Measurements from ENCODE around the gene ATG4C. TPM values are rescaled to one million over a fixed set of nuclear protein-coding genes. Genes with fewer than 3 reads are reported as not detected.
"Not testable (repeated sequence)": the region's sequence is repeated elsewhere in the genome, so short reads cannot be mapped to it uniquely, and the experiment has no call there.

The ATG4C gene
- total RNA-seq, 4 donors from 2014 or later: 2.3 to 4.8 (median 4.4) TPM

GRCh38 chr1:62746809-62747138 lies 37.2 kb upstream of the ATG4C start:
- DNase-seq (ENCODE audit: low spot score in 2 of 2): no peak
- 53 to 62% methylated on average over 3 of the region's 3 CpGs for WGBS, 2 donors
- TF ChIP-seq CTCF (IDR thresholded peaks at IDR 0.05) (no peak), POLR2A (IDR thresholded peaks at IDR 0.05) (no peak)
- intact Hi-C loops (cut with DNase I; ENCODE audit: low total_unique reads): loop anchor here (10.0 kb wide), 1 partner anchor 192 kb away; no protein-coding TSS in a partner anchor
- H3K4me3 ChIP-seq (ENCODE audit: low read depth, poor library complexity, severe bottlenecking): no peak overlapping the region

GRCh38 chr1:62753031-62753965 lies 30.6 kb upstream of the ATG4C start:
- H3K4me3 ChIP-seq (ENCODE audit: low read depth, poor library complexity, severe bottlenecking): no peak overlapping the region
- TF ChIP-seq POLR2A (IDR thresholded peaks at IDR 0.05) (no peak), CTCF (IDR thresholded peaks at IDR 0.05) (no peak)
- intact Hi-C loops (cut with DNase I; ENCODE audit: low total_unique reads): no loop called here
- 94% methylated on average over 10 to 30 of the region's 35 CpGs for WGBS, 2 donors
- DNase-seq (ENCODE audit: low spot score in 2 of 2): no peak

- intact Hi-C loops (cut with DNase I; ENCODE audit: low total_unique reads): not testable (repeated sequence)
- 88 to 94% methylated on average over 13 of the region's 13 CpGs for WGBS, 2 donors
Observed at GRCh38 chr1:62754938-62755337, 29.0 kb upstream of the ATG4C start.

GRCh38 chr1:62756255-62756884 lies 27.6 kb upstream of the ATG4C start:
- intact Hi-C loops (cut with DNase I; ENCODE audit: low total_unique reads); DNase-seq (ENCODE audit: low spot score in 2 of 2): not testable (repeated sequence)
- WGBS, 2 donors: 82 to 86% methylated on average over 5 of the region's 5 CpGs

More at GRCh38 chr1:62754938-62755337, 29.0 kb upstream of the ATG4C start:
- not testable (repeated sequence) for H3K4me3 ChIP-seq (ENCODE audit: low read depth, poor library complexity, severe bottlenecking); DNase-seq (ENCODE audit: low spot score in 2 of 2)

GRCh38 chr1:62759232-62759875 lies 24.6 kb upstream of the ATG4C start:
- DNase-seq (ENCODE audit: low spot score in 2 of 2); intact Hi-C loops (cut with DNase I; ENCODE audit: low total_unique reads): not testable (repeated sequence)
- 80 to 85% methylated on average over 5 of the region's 5 CpGs for WGBS, 2 donors

More at GRCh38 chr1:62756255-62756884, 27.6 kb upstream of the ATG4C start:
- not testable (repeated sequence) for H3K4me3 ChIP-seq (ENCODE audit: low read depth, poor library complexity, severe bottlenecking)

GRCh38 chr1:62760021-62760782 lies 23.7 kb upstream of the ATG4C start:
- DNase-seq (ENCODE audit: low spot score in 2 of 2); intact Hi-C loops (cut with DNase I; ENCODE audit: low total_unique reads); H3K4me3 ChIP-seq (ENCODE audit: low read depth, poor library complexity, severe bottlenecking): not testable (repeated sequence)
- WGBS, 2 donors: 65 to 70% methylated on average over 6 of the region's 6 CpGs

More at GRCh38 chr1:62759232-62759875, 24.6 kb upstream of the ATG4C start:
- H3K4me3 ChIP-seq (ENCODE audit: low read depth, poor library complexity, severe bottlenecking): not testable (repeated sequence)

- DNase-seq (ENCODE audit: low spot score in 2 of 2); H3K4me3 ChIP-seq (ENCODE audit: low read depth, poor library complexity, severe bottlenecking); intact Hi-C loops (cut with DNase I; ENCODE audit: low total_unique reads): not testable (repeated sequence)
- 95 to 97% methylated on average over 19 to 28 of the region's 30 CpGs for WGBS, 2 donors
Observed at GRCh38 chr1:62761223-62761870, 22.6 kb upstream of the ATG4C start.

GRCh38 chr1:62762027-62762426 lies 21.9 kb upstream of the ATG4C start:
- intact Hi-C loops (cut with DNase I; ENCODE audit: low total_unique reads); H3K4me3 ChIP-seq (ENCODE audit: low read depth, poor library complexity, severe bottlenecking); DNase-seq (ENCODE audit: low spot score in 2 of 2): not testable (repeated sequence)
- WGBS, 2 donors: 91 to 95% methylated on average over 4 of the region's 4 CpGs
